COR-L47 (cell line): ENCODE measurements around the gene FBF1.
"Not testable (repeated sequence)": the region's sequence is repeated elsewhere in the genome, so short reads cannot be mapped to it uniquely, and the experiment has no call there.

ENCODE experiments used
- DNase-seq: peaks from one replicate; lab custom pipeline; 2025; lab: John Stamatoyannopoulos, UW

Gene FBF1, protein sequence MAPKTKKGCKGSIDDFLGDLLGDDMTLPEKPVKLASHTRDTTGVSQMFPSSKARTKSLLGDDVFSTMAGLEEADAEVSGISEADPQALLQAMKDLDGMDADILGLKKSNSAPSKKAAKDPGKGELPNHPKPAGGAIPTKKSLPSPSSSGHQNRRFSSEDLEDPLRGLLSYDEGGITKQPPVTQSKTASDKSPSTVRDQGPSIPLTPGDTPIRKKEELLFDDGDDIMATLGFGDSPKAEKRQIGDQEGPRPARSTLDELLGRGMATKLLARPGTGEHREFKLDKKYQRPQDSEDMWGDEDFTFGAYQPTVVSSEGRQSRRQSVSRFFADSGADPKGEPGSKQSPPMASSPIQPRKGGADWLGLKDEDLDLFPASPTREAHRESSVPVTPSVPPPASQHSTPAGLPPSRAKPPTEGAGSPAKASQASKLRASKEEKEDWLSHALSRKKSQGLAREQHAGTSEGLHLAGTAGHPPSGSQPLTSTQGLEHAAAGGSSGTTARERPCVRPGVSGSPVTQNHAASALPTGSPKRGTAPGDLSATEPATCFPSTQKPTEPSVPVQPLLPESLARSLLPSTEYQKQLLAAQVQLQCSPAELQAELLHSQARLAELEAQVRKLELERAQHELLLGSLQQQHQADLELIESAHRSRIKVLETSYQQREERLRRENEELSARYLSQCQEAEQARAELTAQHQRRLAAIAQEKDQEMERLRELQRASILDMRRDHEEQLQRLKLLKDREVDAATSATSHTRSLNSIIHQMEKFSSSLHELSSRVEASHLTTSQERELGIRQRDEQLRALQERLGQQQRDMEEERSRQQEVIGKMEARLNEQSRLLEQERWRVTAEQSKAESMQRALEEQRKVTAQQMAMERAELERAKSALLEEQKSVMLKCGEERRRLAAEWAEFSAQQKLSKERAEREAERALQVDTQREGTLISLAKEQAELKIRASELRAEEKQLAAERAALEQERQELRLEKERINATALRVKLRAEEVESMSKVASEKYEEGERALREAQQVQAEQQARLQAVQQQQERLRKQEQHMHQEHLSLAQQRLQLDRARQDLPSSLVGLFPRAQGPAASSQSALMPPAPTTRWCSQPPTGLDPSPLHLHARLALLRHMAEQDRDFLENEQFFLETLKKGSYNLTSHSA

GRCh38 chr17:75940727-75941441, at the start of gene FBF1:
TSS of gene FBF1 (minus strand) at chr17:75941042. CDS start at chr17:75938149, 2,893 bp downstream.
- peak; percentile 93 for DNase-seq

- DNase-seq = no peak
Observed at GRCh38 chr17:75987041-75987440, 46.2 kb upstream of the FBF1 start.

DNA sequence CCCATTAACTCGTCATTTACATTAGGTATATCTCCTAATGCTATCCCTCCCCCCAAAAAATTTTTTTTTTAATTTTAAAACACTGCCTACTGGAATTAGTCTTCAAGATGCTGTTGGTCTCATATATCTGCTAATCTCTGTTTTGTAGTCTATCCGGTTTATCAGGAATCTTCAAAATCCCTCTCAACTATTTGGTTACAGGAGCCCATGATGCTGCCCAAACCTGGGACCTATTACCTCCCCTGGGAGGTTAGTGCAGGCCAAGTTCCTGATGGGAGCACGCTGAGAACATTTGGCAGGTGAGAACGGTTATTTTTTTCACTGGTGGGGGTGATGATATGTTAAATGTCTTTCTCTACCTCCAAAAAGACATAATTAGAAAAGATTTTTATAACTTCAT, 45.1 kb upstream of the FBF1 start:
- no peak for DNase-seq

GRCh38 chr17:75983501-75984181, 42.8 kb upstream of the FBF1 start:
- DNase-seq = no peak

DNA sequence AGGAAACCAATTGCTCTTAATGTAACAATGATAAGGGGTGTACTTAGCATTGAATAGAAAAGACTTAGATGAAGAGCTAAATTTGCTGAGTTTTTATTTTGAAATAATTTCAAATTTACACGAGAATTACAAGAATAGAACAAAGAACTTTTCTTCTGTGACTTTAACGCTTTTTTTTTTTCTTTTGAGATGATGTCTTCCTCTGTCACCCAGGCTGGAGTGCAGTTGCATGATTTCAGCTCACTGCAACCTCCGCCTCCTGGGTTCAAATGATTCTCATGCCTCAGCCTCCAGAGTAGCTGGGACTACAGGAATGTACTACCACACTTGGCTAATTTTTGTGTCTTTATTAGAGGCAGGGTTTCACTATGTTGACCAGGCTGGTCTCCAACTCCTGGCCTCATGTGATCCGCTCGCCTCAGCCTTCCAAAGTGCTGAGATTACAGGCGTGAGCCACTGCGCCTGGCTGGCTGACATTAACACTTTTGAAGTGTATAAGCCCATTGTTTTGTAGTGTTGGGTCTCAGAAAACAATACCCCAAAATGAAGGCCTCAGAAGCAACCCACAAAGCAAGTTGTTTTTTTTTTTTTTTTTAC, 40.3 kb upstream of the FBF1 start:
- no peak for DNase-seq

DNA sequence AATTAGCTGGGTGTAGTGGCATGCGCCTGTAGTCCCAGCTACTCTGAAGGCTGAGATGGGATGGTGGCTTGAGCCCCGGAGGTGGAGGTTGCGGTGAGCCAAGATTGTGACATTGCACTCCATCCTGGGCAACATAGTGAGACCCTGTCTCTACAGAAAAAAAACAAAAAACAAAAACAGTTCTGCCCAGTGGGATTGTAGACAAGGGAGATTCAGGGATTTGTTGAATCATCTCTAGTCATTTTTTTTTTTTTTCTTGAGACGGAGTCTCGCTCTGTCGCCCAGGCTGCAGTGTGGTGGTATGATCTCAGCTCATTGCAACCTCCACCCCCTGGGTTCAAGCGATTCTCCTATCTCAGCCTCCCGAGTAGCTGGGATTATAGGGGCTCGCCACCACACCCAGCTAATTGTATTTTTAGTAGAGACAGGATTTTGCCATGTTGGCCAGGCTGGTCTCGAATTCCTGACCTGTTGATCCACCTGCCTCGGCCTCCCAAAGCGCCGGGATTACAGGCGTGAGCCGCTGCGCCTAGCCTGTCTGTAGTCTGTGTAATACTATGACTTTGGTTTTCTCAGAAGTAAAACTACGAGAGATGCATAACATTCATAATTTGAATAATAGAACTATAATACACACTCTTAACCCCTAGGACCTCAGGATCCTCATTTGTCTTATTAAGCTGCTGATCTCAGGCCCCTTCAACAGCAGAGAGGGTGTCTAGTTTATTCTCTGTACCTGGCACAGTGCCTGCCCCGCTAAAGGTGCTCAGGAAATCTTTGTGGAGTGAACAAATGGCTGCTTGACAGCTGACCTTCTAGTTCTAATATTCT, 39.6 kb upstream of the FBF1 start:
- DNase-seq = no peak

DNA sequence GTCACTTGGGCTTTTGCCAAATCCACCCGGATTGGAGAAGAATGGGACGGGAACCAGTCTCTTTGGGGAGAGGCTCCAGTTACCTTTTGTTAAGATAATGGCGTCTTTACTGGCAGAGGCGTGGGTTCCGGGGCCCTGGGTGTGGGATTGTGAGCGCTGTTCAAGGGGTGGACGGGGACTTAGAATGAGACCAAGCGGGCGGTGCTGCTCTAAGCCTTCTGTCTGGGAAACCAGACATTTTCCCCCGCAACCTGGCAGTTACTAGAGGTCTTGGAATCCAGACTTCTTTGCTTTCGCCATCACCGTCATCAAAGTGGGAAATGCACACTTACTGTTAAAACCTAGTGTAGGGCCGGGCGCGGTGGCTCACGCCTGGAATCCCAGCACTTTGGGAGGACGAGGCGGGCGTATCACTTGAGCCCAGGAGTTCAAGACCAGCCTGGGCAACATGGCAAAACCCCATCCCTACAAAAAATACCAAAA, 38.9 kb upstream of the FBF1 start:
- DNase-seq = no peak

DNA sequence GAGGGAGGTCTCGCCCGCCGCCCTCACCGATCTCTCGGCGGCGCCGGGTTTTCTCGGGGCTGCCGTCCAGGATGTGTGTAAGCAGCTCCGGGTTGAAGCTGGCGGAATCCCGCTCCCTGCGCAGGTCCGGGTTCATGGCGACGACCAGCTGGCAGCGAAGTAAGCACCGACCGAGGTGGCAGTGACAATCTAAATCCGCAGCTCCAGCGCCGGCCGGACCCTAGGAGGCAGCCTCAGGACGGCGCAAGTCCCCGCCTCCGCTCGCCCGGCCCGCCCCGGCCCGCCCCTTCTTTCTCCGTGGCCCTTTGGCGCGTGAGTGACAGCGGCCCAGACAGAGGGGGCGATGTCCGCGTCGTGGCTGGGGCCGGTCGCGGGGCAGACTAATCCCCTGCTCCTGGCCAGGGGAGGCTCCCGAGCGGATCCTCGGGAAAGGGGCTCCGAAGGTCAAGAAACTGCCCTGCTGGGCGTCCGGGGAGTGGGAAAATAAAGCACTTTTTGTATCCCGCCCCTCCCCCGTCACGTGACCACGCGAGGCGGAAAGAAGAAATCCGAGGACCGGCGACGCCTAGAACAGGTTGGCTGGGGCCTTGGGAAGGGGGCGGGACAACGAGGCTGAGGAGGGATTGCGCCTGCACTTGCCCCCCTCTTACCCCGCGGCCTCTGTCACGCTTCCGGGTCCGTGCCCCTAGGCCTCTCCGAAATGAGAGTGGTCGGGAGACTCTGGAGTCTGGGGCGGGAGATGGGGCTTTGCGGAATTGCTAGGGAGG, 38.3 kb upstream of the FBF1 start, which contains the start of the genes ACOX1 and TEN1:
ACOX1 (minus strand) TSS at position 229 of the 767 bp plus-strand sequence; CDS start at position 136, 93 bp downstream.
TEN1 (plus strand) TSS at position 303 of the 767 bp plus-strand sequence. CDS start 6,953 bp downstream, outside the sequence.
- peak; percentile 93 for DNase-seq

DNA sequence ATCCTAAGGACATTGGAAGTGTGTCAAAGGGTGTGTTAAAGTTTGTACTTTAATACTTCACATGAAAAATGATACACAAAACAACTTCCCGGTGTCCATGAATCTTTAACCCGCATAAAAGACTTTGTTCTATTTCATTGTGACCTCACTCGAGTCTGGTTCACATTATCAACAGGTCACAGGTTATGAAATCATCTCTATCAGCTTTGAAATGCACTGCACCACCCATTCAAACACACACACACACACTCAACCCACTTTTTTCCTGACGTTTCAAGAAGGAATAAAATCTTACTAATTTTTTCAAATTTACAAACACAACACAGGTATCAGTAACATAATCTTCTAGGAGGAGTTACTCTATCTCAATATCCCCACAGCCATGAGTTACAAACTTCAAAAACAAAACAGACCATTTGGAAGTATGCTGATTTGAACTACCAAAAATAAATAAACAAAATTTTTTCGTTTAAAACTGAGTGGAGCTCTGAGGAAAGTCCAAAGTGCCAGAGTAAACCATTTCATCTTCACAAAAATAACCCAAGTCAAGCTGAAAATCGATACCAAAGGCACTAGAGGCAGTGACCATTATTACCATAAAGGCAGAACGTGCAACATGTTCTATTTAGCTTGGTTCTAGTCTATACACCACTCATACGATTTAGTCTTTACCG, 35.5 kb upstream of the FBF1 start:
- DNase-seq = no peak

DNA sequence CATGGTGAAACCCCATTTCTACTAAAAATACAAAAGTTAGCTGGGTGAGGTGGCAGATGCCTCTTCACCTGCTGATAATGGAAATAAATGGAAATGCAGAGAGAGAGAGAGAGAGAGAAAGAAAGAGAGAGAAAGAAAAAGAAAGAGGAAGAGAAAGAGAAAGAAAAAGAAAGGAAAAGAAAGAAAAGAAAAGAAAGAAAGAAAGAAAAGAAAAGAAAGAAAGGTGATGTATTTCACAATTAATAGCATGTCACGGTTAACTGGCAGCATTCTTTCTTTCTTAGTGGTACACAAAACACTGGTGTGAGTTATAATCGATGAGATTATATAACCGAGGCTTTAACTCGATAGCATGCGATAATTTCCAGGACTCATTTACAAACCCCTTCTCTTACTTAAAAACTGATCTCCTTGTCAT, 34.9 kb upstream of the FBF1 start:
- DNase-seq = no peak

- not testable (repeated sequence) for DNase-seq
Observed at GRCh38 chr17:75975187-75975586, 34.3 kb upstream of the FBF1 start.

- DNase-seq = no peak
Observed at GRCh38 chr17:75970626-75971025, 29.8 kb upstream of the FBF1 start.

DNA sequence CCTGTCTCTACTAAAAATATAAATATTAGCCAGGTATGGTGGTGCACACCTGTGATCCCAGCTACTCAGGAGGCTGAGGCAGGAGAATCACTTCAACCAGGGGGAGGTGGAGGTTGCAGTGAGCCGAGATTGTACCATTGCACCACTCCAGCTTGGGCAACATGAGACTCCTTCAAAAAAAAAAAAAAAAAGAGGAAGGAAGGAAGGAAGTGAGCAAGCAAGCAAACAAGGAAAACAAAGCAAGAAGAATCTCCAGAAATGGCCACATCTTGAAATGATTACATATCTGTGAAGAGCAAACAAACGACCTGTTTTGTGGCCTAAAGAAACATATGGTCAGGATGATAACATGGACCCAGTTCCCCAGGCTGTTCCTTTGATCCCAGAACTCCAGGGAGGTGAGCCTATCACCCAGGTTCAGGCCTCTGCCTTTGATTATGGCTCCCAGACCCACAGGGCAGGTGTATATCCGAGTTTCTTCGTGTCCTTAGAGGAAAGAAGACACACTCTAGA, 29.2 kb upstream of the FBF1 start:
- DNase-seq = no peak

GRCh38 chr17:75969044-75969443, 28.2 kb upstream of the FBF1 start:
- not testable (repeated sequence) for DNase-seq

- DNase-seq = no peak
Observed at GRCh38 chr17:75965468-75965867, 24.6 kb upstream of the FBF1 start.

- no peak for DNase-seq
Observed at GRCh38 chr17:75959839-75960511, 19.1 kb upstream of the FBF1 start.
